Measurements from ENCODE around the gene LRRC7.

Gene LRRC7

DNA sequence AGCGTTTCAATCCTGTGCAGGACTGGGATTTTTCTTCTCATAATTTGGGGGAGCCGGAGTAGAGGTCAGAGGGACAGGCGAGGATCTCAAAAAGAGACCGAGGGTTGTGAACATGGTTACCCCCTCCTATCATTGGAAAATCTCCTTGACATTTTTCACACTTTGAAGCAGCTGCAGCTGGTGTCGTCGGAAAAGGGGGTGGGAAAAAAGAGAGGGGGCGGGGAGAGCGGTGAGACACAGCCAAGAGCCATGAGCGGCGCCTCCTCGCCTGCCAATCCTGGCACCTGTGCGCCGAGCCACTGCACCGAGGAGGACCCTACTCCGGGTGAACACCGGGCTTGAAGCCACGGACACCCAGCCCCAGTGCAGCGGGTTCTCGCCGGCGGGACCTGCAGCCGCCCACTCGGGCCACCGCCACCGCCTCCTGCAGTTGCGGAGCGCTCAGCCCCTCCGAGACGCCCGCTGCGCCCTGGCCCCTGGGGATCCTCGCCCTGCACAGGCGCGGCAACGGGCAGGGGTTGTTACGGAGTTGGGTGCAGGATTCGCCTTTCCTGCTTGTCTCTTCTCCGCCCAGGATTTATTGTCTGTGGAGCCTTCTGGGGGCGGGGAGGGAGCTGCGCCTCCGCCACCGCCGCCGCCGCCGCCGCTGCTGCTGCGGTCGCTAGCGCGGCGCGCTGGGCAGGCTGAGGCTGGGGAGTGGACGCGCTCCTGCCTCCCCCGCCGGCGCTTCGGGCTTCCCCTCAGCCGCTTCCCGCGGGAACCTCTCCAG, at the start of gene LRRC7:
Gene LRRC7 (plus strand): TSS at position 271 of the 769 bp plus-strand sequence. CDS start 718 bp downstream, outside the sequence.
- no peak for DNase-seq (ENCODE audit: low read depth)

DNA sequence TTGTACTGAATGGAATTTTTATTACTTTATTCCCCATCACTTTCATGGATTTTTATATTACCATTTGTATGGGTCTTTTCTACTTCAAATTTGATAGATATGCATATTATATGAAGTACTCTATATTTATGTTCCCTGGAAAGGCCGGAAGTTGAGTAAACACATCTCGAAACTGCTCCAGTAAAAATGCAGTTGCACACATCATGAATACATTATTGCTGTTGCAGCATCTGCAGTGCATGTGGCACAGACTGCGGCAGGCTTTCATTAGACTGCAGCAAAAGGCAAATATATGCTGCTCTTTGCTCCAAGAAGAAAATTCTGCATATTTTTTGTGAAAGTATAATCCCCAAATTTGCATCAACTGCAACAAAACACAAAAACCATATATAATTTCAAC, 48.7 kb upstream of the LRRC7 start:
- DNase-seq (ENCODE audit: low read depth) = no peak

DNA sequence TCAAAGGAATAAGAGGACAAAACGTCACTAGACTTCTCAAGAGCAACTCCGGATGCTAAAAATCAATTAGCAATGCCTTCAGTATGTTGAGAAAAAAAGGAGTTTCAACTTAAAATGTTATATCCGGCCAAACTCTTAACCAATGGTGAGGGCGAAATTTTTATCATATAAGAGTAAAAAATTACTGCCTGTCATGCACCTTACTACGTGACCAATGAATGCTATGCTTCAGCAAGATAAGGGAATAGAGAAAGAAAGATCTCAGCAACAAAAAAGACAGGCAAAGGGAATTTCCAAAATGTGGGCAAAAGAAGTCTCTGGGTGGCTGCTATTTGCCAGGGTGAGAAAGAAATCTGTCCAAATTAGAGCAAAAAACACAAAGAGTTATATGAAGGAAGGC, 47.4 kb upstream of the LRRC7 start:
- no peak for DNase-seq (ENCODE audit: low read depth)

DNA sequence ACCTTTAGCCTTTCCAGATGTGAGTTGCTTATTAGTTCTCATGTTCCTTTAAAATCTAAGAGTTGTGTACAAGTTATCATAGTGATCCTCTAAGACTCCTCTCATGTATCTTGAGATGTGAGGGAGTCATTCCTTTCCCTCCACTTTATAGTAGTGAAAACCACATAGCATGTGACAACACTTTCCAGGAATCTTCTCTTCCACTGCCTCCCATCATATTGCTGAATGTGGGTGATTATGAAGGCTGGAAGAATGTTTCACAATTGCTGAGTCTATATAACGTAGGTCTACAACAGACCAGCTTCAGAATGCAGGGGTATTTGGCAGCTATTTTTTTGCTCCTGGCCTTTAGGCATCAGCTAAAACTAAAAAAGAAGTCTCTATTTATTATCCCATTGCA, 44.7 kb upstream of the LRRC7 start:
- no peak for DNase-seq (ENCODE audit: low read depth)

DNA sequence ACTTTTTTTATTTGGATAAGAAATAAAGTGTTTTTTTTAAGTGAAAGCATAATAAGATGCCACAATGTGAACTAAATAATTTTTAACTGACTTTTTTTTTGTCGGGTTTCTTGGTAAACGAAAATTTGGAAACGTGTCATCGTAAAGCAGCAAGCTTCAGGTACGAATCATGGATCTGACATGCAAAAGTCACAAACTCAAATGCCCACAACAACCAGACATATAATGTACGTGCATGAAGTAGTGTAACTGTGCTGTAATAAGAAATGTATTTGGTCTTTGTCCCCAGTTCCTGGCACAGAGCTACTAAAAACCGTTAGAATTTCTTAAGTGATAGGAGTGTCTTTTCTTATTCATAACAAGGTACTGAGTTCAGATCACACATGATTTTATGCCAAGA, 44.3 kb upstream of the LRRC7 start:
- DNase-seq (ENCODE audit: low read depth) = no peak

DNA sequence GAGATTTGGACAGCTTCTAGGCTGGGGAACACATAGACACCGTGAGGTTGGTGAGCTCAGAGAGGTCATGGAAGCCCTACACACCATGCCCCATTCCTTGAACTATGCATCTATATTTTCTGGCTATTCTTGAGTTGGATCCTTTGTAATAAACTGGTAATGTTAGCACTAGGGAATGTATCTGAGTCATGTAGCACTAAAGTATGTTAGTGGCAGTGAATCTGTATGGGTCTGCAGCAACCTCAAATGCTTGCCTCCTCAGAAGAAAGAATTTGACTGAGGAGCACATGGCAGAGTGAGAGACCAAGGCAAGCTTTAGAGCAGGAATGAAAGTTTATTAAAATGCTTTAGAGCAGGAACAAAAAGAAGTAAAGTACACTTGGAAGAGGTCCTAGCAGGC, 43.7 kb upstream of the LRRC7 start:
- DNase-seq (ENCODE audit: low read depth) = no peak

DNA sequence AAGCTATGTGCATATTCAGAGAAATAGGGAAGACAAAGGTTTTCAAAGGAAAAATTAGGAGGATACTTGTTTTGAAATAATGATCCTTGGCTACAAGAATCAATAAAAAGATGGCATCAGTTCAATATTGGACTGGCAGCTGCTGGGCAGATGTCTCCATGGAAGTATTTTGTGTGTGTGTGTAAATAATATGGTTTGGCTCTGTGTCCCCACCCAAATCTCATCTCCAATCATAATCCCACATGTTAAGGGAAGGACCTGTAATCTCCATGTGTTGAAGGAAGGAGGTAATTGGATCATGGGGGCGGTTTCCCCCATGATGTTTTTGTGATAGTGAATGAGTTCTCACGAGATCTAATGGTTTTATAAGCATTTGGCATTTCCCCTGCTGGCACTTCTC, 40.4 kb upstream of the LRRC7 start:
- DNase-seq (ENCODE audit: low read depth) = no peak

DNA sequence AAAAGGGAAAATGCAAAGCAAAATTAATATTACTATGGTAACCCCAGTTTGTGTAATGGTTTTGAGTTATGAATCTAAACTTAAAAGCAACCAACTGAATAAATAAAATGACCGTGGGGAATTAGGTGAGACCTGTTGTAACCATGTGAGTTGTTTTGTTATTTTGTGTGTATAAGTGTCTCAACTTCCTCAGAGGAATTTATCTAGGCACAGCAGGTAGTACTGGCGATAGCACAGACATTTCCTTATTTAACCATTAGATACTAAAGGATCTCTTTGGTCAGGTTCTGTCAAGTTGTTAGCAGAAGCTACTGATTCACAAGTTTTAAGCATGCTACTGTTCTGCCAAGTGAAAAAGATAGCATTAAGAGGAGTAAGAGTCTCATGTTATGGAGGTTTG, 39.3 kb upstream of the LRRC7 start:
- DNase-seq (ENCODE audit: low read depth) = no peak

DNA sequence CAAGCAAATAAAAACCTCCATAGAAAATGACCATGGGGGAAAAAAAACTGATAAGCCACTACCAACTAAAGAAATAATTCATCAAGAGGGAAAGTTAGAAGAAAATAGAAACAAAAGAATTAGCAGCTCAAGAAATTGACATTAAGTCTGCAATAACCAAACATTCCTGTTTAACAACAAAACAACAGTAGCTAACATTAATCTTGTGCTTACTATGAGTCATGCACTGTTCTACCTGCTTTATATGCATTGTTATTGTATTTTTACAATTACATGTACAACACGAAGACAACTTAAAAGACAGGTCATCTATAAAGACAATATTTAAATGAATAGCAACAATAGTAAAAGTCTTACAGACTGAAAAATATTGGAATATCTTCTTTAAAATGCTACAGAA, 34.4 kb upstream of the LRRC7 start:
- no peak for DNase-seq (ENCODE audit: low read depth)

DNA sequence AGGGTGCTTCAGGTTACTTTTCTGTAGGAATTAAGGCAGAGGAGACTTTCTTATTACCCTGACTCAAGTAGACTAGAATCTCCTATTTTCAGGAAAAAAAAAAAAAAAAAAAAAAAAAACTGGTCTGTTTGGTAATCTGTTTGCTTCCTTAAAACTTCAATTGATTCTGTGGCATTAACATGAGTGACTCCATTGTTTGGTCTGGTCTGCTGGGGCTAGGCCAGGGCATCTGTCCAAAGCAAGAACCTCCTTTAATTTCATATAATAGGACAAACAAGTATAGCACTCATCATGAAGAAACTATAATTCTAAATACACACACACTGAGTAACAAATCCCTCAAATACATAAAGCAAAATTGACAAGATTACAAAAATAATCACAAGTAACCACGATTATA, 32.9 kb upstream of the LRRC7 start:
- DNase-seq (ENCODE audit: low read depth) = no peak

DNA sequence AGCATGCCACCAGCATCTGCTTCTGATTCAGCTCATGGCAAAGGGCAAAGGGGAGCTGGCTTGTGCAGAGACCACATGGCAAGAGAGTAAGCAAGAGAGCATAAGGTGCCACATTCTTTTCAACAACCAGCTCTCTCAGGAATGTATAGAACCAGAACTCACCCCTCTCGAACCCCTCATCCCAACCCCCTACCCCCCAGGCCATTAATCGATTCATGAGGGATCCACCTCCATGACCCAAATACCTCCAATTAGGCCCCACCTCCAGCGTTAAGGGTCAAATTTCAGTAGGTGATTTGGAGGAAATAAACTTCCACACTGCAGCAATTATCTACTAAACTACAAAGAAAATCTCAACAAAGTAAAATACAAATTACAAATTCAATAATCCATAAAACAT, 32.2 kb upstream of the LRRC7 start:
- DNase-seq (ENCODE audit: low read depth) = no peak

DNA sequence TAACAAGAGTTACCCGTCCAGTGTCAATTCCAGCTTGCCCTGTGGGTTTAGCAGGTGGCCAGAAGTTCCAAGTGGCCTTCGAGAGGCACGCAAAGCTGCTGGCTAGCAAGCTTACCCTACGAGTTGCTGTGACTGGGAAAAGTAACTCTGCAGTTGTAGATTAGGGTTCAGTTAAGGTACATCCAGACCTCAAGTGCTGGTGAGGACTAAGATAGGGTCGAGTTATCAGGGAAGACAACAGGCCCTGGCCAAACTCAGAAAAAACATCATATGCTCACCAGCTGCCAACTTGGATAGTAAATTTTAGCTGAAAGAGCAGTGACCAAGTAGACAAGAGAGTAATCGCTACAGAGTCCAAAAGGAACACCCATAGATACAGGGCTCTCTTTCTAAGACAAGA, 27.7 kb upstream of the LRRC7 start:
- DNase-seq (ENCODE audit: low read depth) = no peak

DNA sequence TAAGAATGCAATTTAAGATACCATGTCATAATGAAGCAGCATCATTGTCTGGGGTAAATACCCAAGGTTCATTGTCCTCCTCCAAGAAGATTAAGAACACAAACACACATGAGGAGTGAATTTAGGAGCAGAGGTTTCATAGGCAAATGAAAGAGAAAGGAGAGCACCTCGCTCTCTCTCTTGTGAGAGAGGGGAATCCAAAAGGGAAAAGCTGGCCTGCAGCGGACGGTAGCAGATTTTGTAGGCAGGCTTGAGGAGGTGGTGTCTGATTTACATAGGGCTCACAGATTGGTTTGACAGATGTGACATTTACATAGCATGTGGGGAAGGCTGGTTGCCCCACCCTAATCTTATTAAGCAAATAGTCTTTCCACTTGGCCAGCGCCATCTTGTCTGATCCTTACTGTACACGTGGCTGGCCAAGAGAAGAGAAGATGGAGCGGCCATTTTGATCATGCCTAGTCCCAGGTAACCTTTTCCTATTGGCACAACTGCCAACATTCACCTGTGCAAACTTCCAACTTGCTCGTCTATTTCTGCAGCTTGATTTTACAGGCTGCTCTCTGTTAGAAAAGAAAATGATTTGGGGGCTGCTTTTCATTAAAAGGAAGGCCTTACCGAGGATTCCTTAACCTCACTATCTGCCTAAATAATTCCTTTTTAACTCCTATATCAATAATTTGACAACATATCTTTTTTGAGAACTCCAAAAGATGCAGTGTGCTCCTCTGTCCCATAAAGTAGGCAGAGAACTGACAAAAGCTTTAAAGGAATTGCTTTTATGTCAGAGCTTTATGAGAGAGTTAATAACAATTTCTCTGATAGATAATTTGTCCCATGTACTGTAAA, 16.0 kb upstream of the LRRC7 start:
- no peak for DNase-seq (ENCODE audit: low read depth)

DNA sequence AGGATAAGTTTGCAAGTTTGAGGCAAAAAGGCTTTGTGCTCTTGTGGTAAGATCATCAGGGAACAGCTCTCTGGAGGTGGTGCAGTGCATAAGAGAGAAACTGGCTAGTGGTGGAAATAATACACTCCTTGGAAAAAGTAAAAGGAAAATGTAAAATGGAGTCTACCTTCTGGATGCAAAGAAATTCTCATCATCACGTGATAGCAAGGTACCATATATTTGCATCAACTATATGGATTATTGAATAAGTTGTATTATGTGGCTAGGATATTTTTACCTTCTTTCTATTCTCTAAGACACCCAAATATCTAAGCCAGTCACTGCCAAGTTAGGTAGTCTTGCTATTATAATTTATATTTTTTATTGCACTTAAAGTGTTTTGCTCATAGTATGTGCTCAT, 14.0 kb upstream of the LRRC7 start:
- no peak for DNase-seq (ENCODE audit: low read depth)

DNA sequence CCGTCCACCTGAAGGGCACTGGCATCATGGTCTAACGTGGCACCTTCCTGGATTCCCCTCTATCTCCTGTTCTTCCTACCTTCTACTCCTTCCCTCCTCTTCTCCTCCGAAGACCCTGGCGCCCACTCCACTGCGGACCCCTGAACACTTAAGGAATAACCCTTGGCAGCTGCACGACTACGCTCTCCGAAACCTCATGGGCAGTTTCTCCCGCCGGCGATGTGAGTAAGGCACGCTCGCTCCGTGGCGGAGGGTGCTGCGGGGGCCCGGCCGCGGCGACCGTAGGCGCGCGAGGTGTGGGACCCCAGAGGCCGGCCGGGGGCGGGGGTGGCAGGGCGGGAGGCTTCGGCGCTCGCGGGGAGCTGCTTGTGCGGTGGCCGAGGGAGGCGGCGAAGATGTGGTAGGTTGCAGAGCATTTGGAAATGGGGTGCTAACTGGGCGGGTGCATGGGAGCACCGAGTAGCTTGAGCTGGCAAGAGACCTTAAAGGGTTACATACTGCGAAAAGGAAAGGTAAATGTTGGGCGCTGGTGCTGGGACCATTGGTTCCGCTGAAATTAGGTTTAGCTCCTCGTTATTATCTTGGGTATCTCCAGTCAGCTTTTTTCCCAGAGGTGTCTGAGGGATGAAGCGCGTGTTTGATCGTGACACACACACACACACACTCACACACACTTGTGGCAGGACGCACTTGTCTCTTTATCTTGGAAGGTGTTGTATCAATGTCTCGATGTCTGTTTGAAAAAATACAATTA, 876 bp downstream of the LRRC7 start:
- no peak for DNase-seq (ENCODE audit: low read depth)

DNA sequence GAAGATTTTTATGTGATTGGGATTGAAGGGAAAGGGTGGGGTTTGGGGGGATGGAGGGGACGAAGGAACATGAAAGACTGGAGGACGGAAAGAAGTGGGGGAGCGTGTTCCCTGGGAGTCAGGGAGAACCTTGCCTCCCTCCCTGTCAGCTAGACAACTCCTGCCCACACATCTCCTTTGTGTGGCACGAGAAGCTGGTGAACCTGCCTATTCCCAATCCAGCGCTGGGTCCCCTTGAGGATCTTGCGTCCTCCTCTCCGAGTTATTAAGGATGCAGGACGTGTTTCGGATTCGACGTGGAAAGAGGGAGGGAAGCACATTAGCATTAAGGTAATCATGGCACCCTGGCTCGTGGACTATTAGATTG, 1.4 kb downstream of the LRRC7 start:
- DNase-seq (ENCODE audit: low read depth) = no peak

DNA sequence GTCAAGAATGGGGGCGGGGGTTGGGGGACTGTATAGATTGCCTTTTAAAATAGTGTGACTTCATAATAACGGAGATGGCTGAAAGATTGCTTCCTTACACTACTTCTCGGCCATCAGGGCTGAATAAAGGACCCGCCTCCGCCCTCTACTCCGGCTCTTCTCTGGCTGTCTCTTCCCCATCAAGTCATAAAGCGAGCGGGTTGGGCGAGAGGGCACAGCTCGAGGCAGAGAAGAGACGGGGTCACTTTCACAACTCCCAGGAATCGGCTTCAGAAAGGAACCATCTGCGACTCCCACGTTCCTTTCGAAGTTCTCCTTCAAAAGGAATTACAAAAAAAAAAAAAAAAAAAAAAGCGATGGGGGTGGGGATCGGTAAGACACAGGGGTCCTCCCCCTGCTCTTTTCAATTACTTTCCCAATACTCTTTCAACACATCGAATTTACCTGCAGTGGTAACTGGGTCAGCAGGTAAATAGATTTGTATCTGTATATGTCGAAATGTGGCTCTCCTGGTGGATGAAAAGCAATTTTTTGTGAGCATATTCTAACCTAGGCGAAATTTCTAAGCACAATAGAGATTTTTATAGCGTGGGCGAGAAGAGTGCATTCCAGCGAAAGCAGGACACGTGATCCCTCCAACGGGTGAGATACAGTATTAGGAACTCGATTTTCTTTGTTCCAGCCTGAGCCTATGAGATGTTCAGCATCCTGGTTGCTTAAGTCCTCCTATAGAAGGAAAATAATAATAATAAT, 2.0 kb downstream of the LRRC7 start:
- DNase-seq (ENCODE audit: low read depth) = no peak

DNA sequence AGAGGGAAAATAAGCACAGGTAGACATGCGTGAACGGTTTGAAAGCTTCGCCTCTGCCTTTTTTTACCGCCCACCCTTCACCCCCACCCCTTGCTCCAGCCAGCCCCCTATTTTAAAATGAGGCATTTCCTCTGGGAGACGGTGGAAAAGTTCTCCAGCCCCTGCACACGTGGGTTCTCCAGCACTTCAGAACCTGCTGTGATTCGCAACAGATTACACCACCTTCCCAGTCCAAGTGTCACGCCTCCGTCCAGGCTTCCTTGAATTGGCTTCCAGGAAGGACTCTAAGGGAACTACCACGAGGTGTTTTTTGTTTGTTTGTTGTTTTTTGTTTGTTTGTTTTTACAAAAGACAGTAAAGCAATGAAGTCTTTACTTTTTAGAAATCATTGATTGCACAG, 2.6 kb downstream of the LRRC7 start:
- DNase-seq (ENCODE audit: low read depth) = no peak

DNA sequence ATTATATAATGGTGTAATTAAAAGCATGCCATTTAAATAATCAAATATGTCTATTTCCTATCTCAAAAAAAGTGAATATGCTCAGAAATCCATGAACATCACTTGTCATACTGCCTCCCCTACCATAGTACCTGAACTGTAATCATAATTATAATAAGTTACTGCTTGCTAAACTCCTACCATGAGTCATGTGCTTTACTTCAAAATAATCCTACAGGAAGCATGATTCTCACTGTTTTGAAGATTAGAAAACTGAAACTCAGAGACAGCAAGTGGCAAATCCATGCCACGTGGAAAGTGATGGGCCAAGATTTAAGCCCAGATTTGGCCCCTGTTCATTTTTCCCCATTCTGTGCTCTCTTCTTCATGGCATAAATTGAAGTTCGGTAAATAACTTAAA, 5.2 kb downstream of the LRRC7 start:
- DNase-seq (ENCODE audit: low read depth) = no peak

DNA sequence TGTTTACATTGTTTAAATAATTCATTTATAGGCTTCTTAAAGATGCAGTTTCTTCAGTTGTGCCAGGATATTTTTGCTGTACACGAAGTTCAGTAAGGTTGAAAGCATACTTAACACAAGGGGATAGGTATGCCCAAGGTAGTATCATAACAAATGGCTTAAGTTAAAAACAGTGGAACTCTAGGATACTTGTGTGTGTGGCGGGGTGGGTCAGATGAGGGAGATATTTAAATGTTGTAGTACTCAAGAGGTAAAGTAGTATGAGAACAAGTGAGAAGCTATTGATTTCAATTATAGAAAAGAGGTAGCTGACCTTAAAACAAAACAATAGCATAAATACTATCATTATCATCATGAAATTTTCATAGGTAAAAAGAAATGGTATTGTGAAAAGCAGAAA, 6.2 kb downstream of the LRRC7 start:
- DNase-seq (ENCODE audit: low read depth) = no peak

DNA sequence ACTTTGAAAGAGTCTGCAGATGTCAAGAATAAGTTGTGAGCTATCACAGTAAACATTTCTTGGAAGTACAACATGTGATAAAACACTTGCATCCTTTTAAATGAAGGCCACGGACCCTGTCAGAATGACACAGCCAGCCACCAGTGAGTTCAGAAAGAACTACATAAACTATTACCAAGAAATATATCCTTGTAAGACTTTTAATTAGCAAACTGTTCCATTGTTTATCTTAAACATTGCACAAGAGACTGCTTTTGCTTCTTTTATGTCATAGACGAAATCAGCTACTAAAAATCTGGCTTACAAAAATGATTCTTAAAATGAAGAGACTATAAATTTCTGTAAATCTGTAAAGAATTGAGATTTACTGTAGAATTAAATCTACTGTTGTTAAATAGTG, 17.9 kb downstream of the LRRC7 start:
- no peak for DNase-seq (ENCODE audit: low read depth)

DNA sequence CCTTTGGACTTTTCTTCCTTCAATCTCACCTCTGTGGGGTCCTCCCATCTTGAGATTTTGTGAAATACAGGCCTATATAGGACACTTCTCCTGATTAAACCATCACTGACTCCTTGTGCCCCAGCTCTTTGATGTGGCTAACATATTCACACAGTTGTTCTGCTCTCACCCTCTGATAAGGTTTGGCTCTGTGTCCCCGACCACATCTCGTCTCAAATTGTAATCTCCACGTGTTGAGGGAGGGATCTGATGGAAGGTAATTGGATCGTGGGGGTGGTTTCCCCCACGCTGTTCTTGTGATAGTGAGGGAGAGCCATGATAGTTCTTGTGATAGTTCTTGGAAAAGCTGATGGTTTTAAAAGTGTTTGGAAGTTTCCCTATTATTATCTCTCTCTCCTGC, 19.7 kb downstream of the LRRC7 start:
- no peak for DNase-seq (ENCODE audit: low read depth)
